GM21528 (cell line): Measurements from ENCODE around the gene AHNAK2.
"Not testable (repeated sequence)": the region's sequence is repeated elsewhere in the genome, so short reads cannot be mapped to it uniquely, and the experiment has no call there.

Experiments used
- ATAC-seq: cut with Tn5 transposase; IDR thresholded peaks from one replicate; pipeline ENCODE4 v1.9.1; 2021; ENCODE audit warnings: mild to moderate bottlenecking, moderate library complexity; ENCODE audit not compliant: unreplicated experiment, low FRiP score

AHNAK2 gene

DNA sequence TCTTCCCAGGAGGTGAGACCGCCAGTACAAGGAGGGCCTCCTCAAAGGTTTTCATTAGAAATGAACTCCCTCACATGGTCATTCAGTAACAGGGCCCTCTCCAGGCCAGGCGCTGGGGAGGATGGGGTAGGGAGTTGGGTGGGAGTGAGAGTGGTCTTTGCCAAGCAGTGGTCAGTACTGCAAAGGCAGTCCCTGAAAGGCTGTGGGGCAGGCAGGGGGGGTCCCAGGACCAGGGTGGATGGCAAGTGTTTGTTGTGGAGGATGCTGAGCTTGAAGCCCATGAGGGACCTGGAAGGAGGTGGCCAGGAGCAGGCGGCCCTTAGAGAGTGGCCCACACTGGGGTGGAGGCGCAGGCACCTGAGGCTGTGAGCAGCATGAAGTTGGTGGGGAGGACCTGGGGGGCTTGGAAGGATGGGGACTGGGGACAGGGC lies 87.0 kb downstream of the AHNAK2 start:
- ATAC-seq = no peak

DNA sequence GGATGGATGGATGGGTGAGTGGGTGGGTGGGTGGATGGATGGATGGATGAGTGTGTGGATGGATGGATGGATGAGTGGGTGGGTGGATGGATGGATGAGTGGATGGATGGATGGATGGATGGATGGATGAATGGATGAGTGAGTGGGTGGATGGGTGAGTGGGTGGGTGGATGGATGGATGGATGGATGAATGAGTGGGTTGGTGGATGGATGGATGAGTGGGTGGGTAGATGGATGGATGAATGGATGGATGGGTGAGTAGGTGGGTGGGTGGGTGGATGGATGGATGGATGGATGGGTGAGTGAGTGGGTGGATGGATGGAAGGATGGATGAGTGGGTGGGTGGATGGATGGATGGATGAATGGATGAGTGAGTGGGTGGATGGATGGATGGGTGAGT lies 87.9 kb downstream of the AHNAK2 start:
- not testable (repeated sequence) for ATAC-seq

DNA sequence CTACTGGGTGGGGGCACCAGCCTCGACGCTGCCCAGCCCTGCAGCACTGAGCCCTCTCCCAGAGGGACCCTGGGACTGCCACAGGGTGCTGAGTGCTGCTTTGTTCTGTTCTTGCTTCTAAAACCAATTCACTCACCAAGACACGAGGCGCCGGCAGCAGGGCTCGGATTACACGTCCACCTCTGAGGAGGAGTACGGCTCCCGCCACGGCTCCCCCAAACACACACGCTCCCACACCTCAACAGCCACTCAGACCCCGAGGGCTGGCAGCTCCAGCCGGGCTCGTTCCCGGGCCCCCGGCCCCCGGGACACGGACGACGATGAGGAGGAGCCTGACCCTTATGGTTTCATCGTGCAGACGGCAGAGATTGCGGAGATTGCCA lies 88.8 kb downstream of the AHNAK2 start:
- ATAC-seq = no peak

- no peak for ATAC-seq
These were observed 89.4 kb downstream of the AHNAK2 start for GRCh38 chr14:104888489-104889374.

DNA sequence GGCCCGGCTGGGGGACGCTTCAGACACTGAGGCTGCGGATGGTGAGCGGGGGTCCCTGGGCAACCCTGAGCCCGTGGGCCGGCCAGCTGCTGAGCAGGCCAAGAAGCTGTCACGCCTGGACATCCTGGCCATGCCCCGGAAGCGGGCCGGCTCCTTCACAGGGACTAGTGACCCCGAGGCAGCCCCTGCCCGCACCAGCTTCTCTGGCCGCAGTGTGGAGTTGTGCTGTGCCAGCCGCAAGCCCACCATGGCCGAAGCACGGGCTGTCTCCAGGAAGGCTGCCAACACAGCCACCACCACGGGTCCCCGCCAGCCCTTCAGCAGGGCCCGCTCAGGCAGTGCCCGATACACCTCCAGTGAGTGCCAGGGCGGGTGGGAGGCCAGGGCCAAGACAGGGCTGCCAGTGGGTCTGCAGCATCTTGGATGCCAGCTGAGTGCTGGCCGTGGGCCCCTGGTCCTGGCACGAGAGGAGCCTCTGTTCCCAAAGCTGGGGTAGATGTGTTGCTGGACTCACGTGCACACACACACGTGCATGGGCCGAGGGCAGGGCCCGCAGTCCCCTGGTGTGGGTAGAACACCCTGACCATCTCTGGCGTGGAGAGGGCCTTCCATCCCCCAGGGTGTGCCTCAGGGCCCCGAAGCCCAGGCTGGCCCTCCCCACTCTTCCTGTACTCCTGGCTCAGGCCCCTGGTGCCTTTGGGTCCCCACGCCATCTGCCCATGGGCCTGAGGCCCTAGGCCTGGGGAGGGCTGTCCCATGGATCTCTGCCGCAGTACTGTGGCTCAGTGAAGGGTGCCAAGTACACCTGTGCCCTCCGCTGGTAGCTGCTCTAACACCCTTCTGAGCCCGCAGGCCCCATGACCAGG lies 90.3 kb downstream of the AHNAK2 start:
- no peak for ATAC-seq
